Smooth muscle cell (in vitro differentiated cells): ENCODE data around the gene REP15. TPM values are rescaled to one million over a fixed set of nuclear protein-coding genes. Genes with fewer than 3 reads are reported as not detected.

Experiments used
- DNase-seq: peaks from one replicate; lab custom pipeline; 2025; ENCODE audit not compliant: unreplicated experiment; lab: John Stamatoyannopoulos, UW
- H2AFZ ChIP-seq: fragments of 200-600 bp; sonication (generic); 2 replicates; pipeline ENCODE4 v1.6.0; 2016; ENCODE audit warnings: antibody characterized with exemption, low read depth, mild to moderate bottlenecking
- H3F3A ChIP-seq: fragments of 200-600 bp; sonication (generic); 2 replicates; pipeline ENCODE4 v1.6.0; 2017; ENCODE audit warnings: antibody characterized with exemption, low read depth
- H3K27ac ChIP-seq: fragments of 200-600 bp; sonication (generic); 2 replicates; pipeline ENCODE4 v1.5.1; 2016; ENCODE audit warnings: low read depth, mild to moderate bottlenecking
- H3K27me3 ChIP-seq: fragments of 200-600 bp; sonication (generic); 2 replicates; pipeline ENCODE4 v1.6.1; 2016; ENCODE audit warnings: low read depth, mild to moderate bottlenecking
- H3K36me3 ChIP-seq: fragments of 200-600 bp; sonication (generic); 2 replicates; pipeline ENCODE4 v1.5.1; 2016; ENCODE audit warnings: low read depth
- H3K4me1 ChIP-seq: fragments of 200-600 bp; sonication (generic); 2 replicates; pipeline ENCODE4 v1.5.1; 2016; ENCODE audit warnings: low read depth
- H3K4me2 ChIP-seq: fragments of 200-600 bp; sonication (generic); 2 replicates; pipeline ENCODE4 v1.6.0; 2016; ENCODE audit warnings: mild to moderate bottlenecking
- H3K4me3 ChIP-seq: fragments of 200-600 bp; sonication (generic); 2 replicates; pipeline ENCODE4 v1.5.1; 2016; ENCODE audit warnings: mild to moderate bottlenecking
- H3K79me2 ChIP-seq: fragments of 200-600 bp; sonication (generic); 2 replicates; pipeline ENCODE4 v1.6.0; 2016; ENCODE audit warnings: low read depth, mild to moderate bottlenecking
- H3K9ac ChIP-seq: fragments of 200-600 bp; sonication (generic); 2 replicates; pipeline ENCODE4 v1.6.0; 2016; ENCODE audit warnings: low read depth
- H3K9me3 ChIP-seq: fragments of 200-600 bp; sonication (generic); replicated peaks from 2 replicates; pipeline ENCODE4 v1.5.1; 2016; ENCODE audit warnings: low read depth
- H4K20me1 ChIP-seq: fragments of 200-600 bp; sonication (generic); 2 replicates; pipeline ENCODE4 v1.6.0; 2016; ENCODE audit warnings: low read depth
- WGBS: methylation state at CpG from one replicate; pipeline ENCODE4 v1.1.7; 2016; ENCODE audit warnings: low lambda C conversion rate; 5-methylcytosine and 5-hydroxymethylcytosine counted together
- polyA plus RNA-seq: library from polyadenylated mRNA; unstranded; fragments of >200 nt; fragmentation: Nextera tagmentation; extraction: Ambion mirVana; gene quantifications from 2 replicates; pipeline ENCODE4 v1.2.1, GENCODE V29; 2016
- total RNA-seq: library from RNA; depleted of rRNA; stranded (reverse); fragments of >200 nt; gene quantifications from 2 replicates; pipeline ENCODE4 v1.2.3, GENCODE V29; 2014
- TF ChIP-seq, protein P1 (sequence below): fragments of 200-600 bp; sonication (generic); IDR thresholded peaks from 2 replicates; pipeline ENCODE4 v1.5.1; 2017; ENCODE audit warnings: borderline replicate concordance, mild to moderate bottlenecking, antibody characterized with exemption; ENCODE audit not compliant: insufficient read depth, poor library complexity, severe bottlenecking

Gene REP15
- total and polyA plus RNA-seq, 2 experiments from 2014 or later: 0.47 to 1.7 TPM

DNA sequence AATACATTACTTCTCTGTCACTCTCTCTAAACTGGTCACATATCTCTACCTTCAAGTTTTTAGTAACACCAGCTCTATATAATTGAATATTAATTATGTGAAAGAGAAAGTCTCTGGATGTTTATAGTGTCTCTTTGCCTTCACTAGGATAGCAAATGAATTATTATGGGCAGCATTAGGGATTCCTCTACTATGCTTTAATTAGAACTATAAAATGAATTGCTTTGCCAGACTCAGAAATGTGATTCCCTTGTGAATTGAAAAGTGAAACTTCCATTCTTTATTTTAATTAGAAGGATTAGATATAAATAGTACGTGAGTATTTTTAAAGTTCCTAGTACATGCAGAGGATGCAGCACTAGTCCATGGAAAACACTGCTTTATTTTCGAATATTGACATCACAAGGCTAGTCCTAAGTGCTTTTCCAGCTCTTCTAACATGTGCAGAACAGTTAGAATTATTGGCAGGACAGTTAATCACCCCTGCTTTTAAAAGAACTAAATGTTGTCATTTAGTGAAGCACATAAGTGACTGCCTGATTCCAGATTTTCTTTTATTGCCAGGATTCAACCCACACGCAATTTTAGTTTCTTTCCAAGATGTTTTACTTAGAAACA, 23.0 kb upstream of the REP15 start:
- Histone ChIP-seq H3K79me2 (no peaks in the 10 kb centered on the region), H3K9ac (no peak overlapping the region), H3K9me3 (no peaks in the 10 kb centered on the region), H3K27me3 (no peaks in the 10 kb centered on the region), H3K4me3 (no peak overlapping the region), H3K4me2 (no peak overlapping the region), H3F3A (no peaks in the 10 kb centered on the region), H3K36me3 (peaks cover 14% of the 10 kb centered on the region), H2AFZ (no peak overlapping the region), H3K4me1 (no peaks in the 10 kb centered on the region), H3K27ac (no peak overlapping the region), H4K20me1 (no peaks in the 10 kb centered on the region)
- TF ChIP-seq, protein P1, sequence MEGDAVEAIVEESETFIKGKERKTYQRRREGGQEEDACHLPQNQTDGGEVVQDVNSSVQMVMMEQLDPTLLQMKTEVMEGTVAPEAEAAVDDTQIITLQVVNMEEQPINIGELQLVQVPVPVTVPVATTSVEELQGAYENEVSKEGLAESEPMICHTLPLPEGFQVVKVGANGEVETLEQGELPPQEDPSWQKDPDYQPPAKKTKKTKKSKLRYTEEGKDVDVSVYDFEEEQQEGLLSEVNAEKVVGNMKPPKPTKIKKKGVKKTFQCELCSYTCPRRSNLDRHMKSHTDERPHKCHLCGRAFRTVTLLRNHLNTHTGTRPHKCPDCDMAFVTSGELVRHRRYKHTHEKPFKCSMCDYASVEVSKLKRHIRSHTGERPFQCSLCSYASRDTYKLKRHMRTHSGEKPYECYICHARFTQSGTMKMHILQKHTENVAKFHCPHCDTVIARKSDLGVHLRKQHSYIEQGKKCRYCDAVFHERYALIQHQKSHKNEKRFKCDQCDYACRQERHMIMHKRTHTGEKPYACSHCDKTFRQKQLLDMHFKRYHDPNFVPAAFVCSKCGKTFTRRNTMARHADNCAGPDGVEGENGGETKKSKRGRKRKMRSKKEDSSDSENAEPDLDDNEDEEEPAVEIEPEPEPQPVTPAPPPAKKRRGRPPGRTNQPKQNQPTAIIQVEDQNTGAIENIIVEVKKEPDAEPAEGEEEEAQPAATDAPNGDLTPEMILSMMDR: no peak
- DNase-seq: no peak
- 86% methylated on average over 3 of the region's 3 CpGs for WGBS

DNA sequence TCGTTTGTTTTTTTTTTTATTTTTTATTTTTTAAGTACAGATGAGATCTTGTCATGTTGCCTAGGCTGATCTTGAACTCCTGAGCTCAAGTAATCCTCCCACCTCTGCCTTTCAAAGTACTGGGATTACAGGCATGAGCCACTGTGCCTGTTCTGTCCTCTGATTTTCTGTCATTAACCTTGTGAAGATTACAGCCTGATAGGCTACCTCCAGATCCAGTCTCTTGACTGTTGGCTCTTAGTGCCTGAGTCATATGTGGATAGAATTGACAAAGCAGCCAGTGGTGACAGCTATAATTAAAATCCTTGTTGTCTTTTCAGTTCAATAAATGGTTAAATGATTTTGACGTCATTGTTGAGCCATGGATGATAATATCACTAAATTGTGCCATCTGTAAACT, 21.3 kb upstream of the REP15 start:
- H3K4me2 ChIP-seq: no peak overlapping the region
- no peak overlapping the region for H2AFZ ChIP-seq
- H3K27ac ChIP-seq: no peak overlapping the region
- no peaks in the 10 kb centered on the region for H4K20me1 ChIP-seq
- 73% methylated on average over 2 of the region's 2 CpGs for WGBS
- no peaks in the 10 kb centered on the region for H3F3A ChIP-seq
- no peak for DNase-seq
- H3K36me3 ChIP-seq: peaks cover 20% of the 10 kb centered on the region
- TF ChIP-seq, protein P1: no peak
- H3K79me2 ChIP-seq: no peaks in the 10 kb centered on the region
- H3K4me1 ChIP-seq: no peaks in the 10 kb centered on the region
- no peak overlapping the region for H3K4me3 ChIP-seq
- no peaks in the 10 kb centered on the region for H3K27me3 ChIP-seq
- H3K9me3 ChIP-seq: no peaks in the 10 kb centered on the region
- H3K9ac ChIP-seq: no peak overlapping the region

GRCh38 chr12:27680619-27681018, 15.6 kb upstream of the REP15 start:
- Histone ChIP-seq H3K4me1 (no peaks in the 10 kb centered on the region), H3K36me3 (peaks cover 43% of the 10 kb centered on the region), H3K27ac (no peak overlapping the region), H3K9me3 (no peaks in the 10 kb centered on the region), H3K4me3 (no peak overlapping the region), H3K4me2 (no peak overlapping the region), H4K20me1 (no peaks in the 10 kb centered on the region), H2AFZ (no peak overlapping the region), H3F3A (peaks cover 4% of the 10 kb centered on the region), H3K79me2 (no peaks in the 10 kb centered on the region), H3K9ac (no peak overlapping the region), H3K27me3 (no peaks in the 10 kb centered on the region)
- no peak for DNase-seq
- TF ChIP-seq, protein P1: no peak

GRCh38 chr12:27682534-27682933, 13.7 kb upstream of the REP15 start:
- Histone ChIP-seq H3K27ac (no peak overlapping the region), H3K79me2 (no peaks in the 10 kb centered on the region), H3K4me3 (no peak overlapping the region), H4K20me1 (no peaks in the 10 kb centered on the region), H3K9me3 (no peaks in the 10 kb centered on the region), H2AFZ (no peak overlapping the region), H3K27me3 (no peaks in the 10 kb centered on the region), H3K4me2 (no peak overlapping the region), H3F3A (peaks cover 4% of the 10 kb centered on the region), H3K36me3 (peaks cover 44% of the 10 kb centered on the region), H3K9ac (no peak overlapping the region), H3K4me1 (no peaks in the 10 kb centered on the region)
- WGBS: 95% methylated on average over 2 of the region's 2 CpGs
- TF ChIP-seq, protein P1: no peak
- DNase-seq: no peak
